ENCODE results near the gene UBXN1. TPM values are rescaled to one million over a fixed set of nuclear protein-coding genes. Genes with fewer than 3 reads are reported as not detected.

The UBXN1 gene
- total RNA-seq, 1 experiment from 2014 or later, result 118 TPM

- H3K4me1 ChIP-seq (ENCODE audit: insufficient read depth, low read length), result no peaks in the 10 kb centered on the region
- H3K23ac ChIP-seq (ENCODE audit: insufficient read length, low read depth, low read length), result no peak overlapping the region
- H3T11ph ChIP-seq (ENCODE audit: low read length), result no peak overlapping the region
- peaks cover 25% of the 10 kb centered on the region for H3K23me2 ChIP-seq (ENCODE audit: insufficient read length, low read depth, low read length, poor library complexity, severe bottlenecking)
- H2BK12ac ChIP-seq (ENCODE audit: insufficient read length, low read depth, low read length), result no peak overlapping the region
- H3K14ac ChIP-seq (ENCODE audit: insufficient read depth, low read length), result peak overlapping the region; percentile 77
- H2BK120ac ChIP-seq (ENCODE audit: low read depth, low read length, poor library complexity, severe bottlenecking), result no peak overlapping the region
- Mint-ChIP-seq H3K4me1 (peaks cover 20 to 27% of the 10 kb centered on the region in 2 experiments), H3K36me3 (ENCODE audit: insufficient read depth in 1 of 3, low read depth in 3 of 3) (peaks cover 33 to 53% (median 47%) of the 10 kb centered on the region in 3 experiments), H3K4me3 (peak overlapping the region; percentile 89 to 95), H3K9me3 (no peaks in the 10 kb centered on the region), H3K27me3 (ENCODE audit: low read depth) (no peaks in the 10 kb centered on the region), H3K27ac (peak overlapping the region in 2 of 3 experiments; percentile 87 to 92; a peak in 5 of 7 replicates)
- H3K4ac ChIP-seq (ENCODE audit: low read depth, low read length), result no peak overlapping the region
- no peak overlapping the region for H2BK15ac ChIP-seq (ENCODE audit: low read depth, low read length)
- H4K8ac ChIP-seq (replicated peaks; ENCODE audit: insufficient read length, low read depth, low read length), result no peak overlapping the region
- no peak overlapping the region for H3K56ac ChIP-seq (ENCODE audit: insufficient read length, low read depth, low read length)
- H4K20me1 ChIP-seq (ENCODE audit: control insufficient read depth, insufficient read depth, insufficient read length), result no peaks in the 10 kb centered on the region
- no peak overlapping the region for H2BK20ac ChIP-seq (ENCODE audit: low read depth, low read length, poor library complexity, severe bottlenecking)
- no peaks in the 10 kb centered on the region for H3K9me3 ChIP-seq (ENCODE audit: control insufficient read depth, low read depth, low read length)
- DNase-seq, result no peak
- H2BK5ac ChIP-seq (ENCODE audit: insufficient read length, low read length), result no peak overlapping the region
- peak overlapping the region; percentile 99 for H3K4me2 ChIP-seq (ENCODE audit: insufficient read depth, insufficient read length, low read length)
- H2AK5ac ChIP-seq (ENCODE audit: insufficient read length, low read length), result no peak overlapping the region
- H4K5ac ChIP-seq (ENCODE audit: insufficient read length, low read depth, low read length), result no peak overlapping the region
- TF ChIP-seq CTCF (conservative IDR thresholded peaks at IDR 0.05), result no peak
- H3K27me3 ChIP-seq (ENCODE audit: insufficient read depth, low read length), result no peaks in the 10 kb centered on the region
- no peak overlapping the region for H3K18ac ChIP-seq (ENCODE audit: insufficient read length, low read depth, low read length)
- H3K79me1 ChIP-seq (ENCODE audit: insufficient read depth, low read depth, low read length, poor library complexity, severe bottlenecking), result peaks cover 6% of the 10 kb centered on the region
- no peak overlapping the region for H2AFZ ChIP-seq (ENCODE audit: low read length)
- peaks cover 30% of the 10 kb centered on the region for H3K79me2 ChIP-seq (ENCODE audit: insufficient read depth, low read length)
- H3K27ac ChIP-seq (ENCODE audit: insufficient read length, low read depth, low read length), result peak overlapping the region; percentile 96
- H3K9ac ChIP-seq (ENCODE audit: extremely low read depth, insufficient read length, low read length), result peak overlapping the region; percentile 94
- H4K91ac ChIP-seq (ENCODE audit: insufficient read length, low read depth, low read length), result no peak overlapping the region
- no CpG with 5 or more reads among the region's 51 CpGs for WGBS (ENCODE audit: extremely low coverage, insufficient read length, low lambda C conversion rate)
These were observed 47.5 kb upstream of the UBXN1 start for GRCh38 chr11:62726156-62726914.
